Measurements from ENCODE around the gene TMEM97. TPM values are rescaled to one million over a fixed set of nuclear protein-coding genes. Genes with fewer than 3 reads are reported as not detected.

TMEM97 gene
- total and polyA plus RNA-seq, 8 donors, result 27.0 to 69.3 (median 45.0) TPM

DNA sequence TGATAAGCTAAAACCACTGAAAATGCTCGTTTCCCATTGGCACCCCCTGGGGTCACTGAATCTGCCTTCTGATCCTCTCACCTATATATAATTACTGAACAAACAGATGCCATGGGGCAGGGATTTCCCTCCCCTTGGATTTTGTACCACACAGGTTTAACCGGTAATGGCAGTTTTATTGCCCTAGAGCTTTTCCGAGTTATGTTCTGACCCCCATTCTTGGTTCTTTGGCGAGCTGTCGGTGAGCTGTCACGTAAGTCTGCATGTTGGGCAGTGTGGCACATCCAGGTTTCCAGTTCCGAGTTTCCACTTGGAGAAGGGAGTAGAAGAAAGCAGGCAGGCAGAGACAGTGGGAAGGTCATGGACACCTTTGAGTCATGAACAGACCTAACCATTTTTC is 7.1 kb downstream of the TMEM97 start:
- intact Hi-C loops (cut with DNase I), result no loop called here
- H3K4me3 ChIP-seq, result no peak overlapping the region
- TF ChIP-seq, protein P1, sequence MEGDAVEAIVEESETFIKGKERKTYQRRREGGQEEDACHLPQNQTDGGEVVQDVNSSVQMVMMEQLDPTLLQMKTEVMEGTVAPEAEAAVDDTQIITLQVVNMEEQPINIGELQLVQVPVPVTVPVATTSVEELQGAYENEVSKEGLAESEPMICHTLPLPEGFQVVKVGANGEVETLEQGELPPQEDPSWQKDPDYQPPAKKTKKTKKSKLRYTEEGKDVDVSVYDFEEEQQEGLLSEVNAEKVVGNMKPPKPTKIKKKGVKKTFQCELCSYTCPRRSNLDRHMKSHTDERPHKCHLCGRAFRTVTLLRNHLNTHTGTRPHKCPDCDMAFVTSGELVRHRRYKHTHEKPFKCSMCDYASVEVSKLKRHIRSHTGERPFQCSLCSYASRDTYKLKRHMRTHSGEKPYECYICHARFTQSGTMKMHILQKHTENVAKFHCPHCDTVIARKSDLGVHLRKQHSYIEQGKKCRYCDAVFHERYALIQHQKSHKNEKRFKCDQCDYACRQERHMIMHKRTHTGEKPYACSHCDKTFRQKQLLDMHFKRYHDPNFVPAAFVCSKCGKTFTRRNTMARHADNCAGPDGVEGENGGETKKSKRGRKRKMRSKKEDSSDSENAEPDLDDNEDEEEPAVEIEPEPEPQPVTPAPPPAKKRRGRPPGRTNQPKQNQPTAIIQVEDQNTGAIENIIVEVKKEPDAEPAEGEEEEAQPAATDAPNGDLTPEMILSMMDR (IDR thresholded peaks at IDR 0.05), result no peak
- no peak overlapping the region for H3K27ac ChIP-seq
- no peak for DNase-seq
- H3K27me3 ChIP-seq, result no peaks in the 10 kb centered on the region
- H3K9me3 ChIP-seq, result no peaks in the 10 kb centered on the region
- H3K4me1 ChIP-seq, result peaks cover 0 to 10% of the 10 kb centered on the region in 2 donors
- ATAC-seq, result peak; percentile 13
- peaks cover 0 to 48% of the 10 kb centered on the region in 2 donors for H3K36me3 ChIP-seq

DNA sequence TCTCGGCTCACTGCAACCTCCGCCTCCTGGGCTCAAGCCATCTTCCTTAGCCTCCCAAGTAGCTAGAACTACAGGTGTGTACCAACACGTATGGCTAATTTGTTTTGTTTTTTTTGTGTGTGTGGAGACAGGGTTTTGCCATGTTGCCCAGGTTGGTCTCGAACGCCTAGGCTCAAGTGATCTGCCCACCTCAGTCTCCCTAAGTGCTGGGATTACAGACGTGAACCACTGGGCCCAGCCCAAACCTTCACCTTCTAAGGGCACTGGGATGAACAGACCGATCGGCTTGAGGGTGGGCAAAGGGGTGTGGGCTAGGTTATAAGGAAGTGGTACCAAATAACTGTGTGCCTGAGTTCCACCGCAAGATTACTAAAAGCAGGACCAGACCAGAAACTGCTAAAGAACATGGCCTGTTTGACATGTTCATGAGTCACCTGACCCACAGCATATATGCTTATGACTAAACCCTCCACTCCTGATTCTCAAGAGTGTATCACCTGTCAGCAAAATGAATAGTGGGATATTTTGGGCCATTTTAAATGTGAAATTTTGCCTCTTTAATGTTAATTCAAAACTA is 8.1 kb downstream of the TMEM97 start:
- no peak overlapping the region for H3K27ac ChIP-seq
- H3K27me3 ChIP-seq, result no peaks in the 10 kb centered on the region
- intact Hi-C loops (cut with DNase I), result no loop called here
- H3K36me3 ChIP-seq, result peaks cover 0 to 58% of the 10 kb centered on the region in 2 donors
- no peak overlapping the region for H3K4me3 ChIP-seq
- H3K9me3 ChIP-seq, result no peaks in the 10 kb centered on the region
- DNase-seq (no peak), ATAC-seq (no peak)
- H3K4me1 ChIP-seq, result peaks cover 0 to 10% of the 10 kb centered on the region in 2 donors
- TF ChIP-seq, protein P1 (IDR thresholded peaks at IDR 0.05), result no peak

DNA sequence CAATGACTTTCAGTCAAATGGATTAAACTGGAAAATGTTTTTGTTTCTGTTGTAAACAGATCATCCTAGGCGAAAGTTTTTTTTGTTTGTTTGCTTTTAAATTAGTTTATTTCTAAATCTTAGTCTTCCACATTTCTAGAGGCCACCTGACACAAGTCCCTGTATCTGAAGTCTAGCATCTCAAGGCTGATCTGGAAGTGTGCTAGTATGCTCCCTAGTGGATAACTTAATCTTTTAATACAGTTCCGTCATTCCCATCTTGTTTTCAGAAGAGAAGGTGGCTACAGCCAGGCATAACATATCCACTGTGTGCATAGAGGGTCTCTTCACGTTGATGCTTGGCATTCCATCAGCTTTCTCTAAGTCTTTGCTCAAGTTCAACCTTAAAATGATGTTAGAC is 8.7 kb downstream of the TMEM97 start:
- Histone ChIP-seq H3K36me3 (peaks cover 0 to 59% of the 10 kb centered on the region in 2 donors), H3K4me1 (peaks cover 0 to 10% of the 10 kb centered on the region in 2 donors), H3K27ac (no peak overlapping the region), H3K27me3 (no peaks in the 10 kb centered on the region), H3K4me3 (no peak overlapping the region), H3K9me3 (no peaks in the 10 kb centered on the region)
- DNase-seq (no peak), ATAC-seq (no peak)
- intact Hi-C loops (cut with DNase I), result no loop called here
- TF ChIP-seq, protein P1 (IDR thresholded peaks at IDR 0.05), result no peak

DNA sequence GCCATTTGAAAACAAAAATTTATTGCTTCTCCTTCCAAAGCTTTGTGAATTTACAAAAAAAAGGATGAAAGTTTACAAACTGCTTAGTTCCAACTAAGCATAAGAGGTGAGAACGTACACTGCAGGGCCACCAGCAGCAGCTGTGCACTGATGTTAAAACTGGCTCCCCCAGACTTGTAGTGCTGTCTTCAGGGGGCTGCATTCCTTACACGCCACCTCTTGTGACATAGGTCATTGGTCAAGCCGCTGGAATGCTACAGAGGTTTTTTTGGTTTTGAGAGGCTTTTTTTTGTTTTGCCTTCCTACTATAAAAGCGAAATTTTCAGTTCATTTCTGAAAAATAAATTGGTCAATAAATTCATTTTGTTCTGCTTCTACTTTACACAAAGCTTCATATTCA is 9.3 kb downstream of the TMEM97 start:
- Histone ChIP-seq H3K36me3 (peaks cover 0 to 59% of the 10 kb centered on the region in 2 donors), H3K27me3 (no peaks in the 10 kb centered on the region), H3K4me1 (peaks cover 0 to 14% of the 10 kb centered on the region in 2 donors), H3K27ac (no peak overlapping the region), H3K4me3 (no peak overlapping the region), H3K9me3 (no peaks in the 10 kb centered on the region)
- ATAC-seq (no peak), DNase-seq (no peak)
- intact Hi-C loops (cut with DNase I), result no loop called here
- TF ChIP-seq, protein P1 (IDR thresholded peaks at IDR 0.05), result no peak

DNA sequence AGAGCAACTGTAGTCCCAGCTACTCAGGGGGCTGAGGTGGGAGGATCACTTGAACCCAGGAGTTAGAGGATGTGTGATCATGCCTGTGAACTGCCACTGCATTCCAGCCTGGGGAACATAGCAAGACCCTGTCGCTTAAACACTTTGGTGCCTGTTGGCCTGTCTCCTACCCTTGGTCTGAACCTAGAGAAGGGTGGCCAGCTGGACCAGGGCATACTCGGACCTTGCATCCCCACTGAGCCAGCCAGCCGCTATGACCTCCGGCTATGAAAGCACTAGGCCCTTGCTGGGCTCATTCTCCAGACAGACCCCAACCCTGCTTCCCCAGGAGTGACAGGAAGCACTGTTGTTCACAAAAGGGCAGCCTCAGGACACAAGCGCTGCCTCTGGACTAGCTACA is 11.7 kb downstream of the TMEM97 start:
- no peak overlapping the region for H3K27ac ChIP-seq
- TF ChIP-seq, protein P1 (IDR thresholded peaks at IDR 0.05), result no peak

More for the DNA sequence above, 11.7 kb downstream of the TMEM97 start:
- H3K9me3 ChIP-seq, result no peaks in the 10 kb centered on the region
- intact Hi-C loops (cut with DNase I), result no loop called here
- DNase-seq, result no peak
- H3K27me3 ChIP-seq, result no peaks in the 10 kb centered on the region
- peaks cover 0 to 59% of the 10 kb centered on the region in 2 donors for H3K36me3 ChIP-seq
- peaks cover 10 to 21% of the 10 kb centered on the region in 2 donors for H3K4me1 ChIP-seq
- no peak for ATAC-seq
- H3K4me3 ChIP-seq, result no peak overlapping the region

Measured in left lung (tissue), 10 donors.